Measurements from ENCODE around the gene ZC2HC1C.

The ZC2HC1C gene

GRCh38 chr14:75077794-75078193 lies 8.4 kb downstream of the ZC2HC1C start:
- Histone ChIP-seq H3K9ac (ENCODE audit: low read depth, low read length, poor library complexity, severe bottlenecking) (no peak overlapping the region), H3F3A (ENCODE audit: low read depth) (no peaks in the 10 kb centered on the region), H3K9me2 (replicated peaks; ENCODE audit: low read depth, low read length) (no peaks in the 10 kb centered on the region), H3K4me1 (ENCODE audit: insufficient read depth, low read length, poor library complexity, severe bottlenecking) (no peaks in the 10 kb centered on the region), H3K9me3 (ENCODE audit: insufficient read depth, low read depth, low read length) (no peaks in the 10 kb centered on the region), H3K4me2 (ENCODE audit: low read depth, low read length, poor library complexity, severe bottlenecking) (no peak overlapping the region), H3K79me2 (ENCODE audit: insufficient read depth, low read length) (no peaks in the 10 kb centered on the region), H3K27me3 (ENCODE audit: insufficient read depth, low read length, poor library complexity, severe bottlenecking) (no peaks in the 10 kb centered on the region), H3K4me3 (ENCODE audit: low read length, poor library complexity, severe bottlenecking) (no peak overlapping the region), H2AFZ (ENCODE audit: low read length) (no peak overlapping the region), H3K36me3 (ENCODE audit: insufficient read depth, low read length) (0 out of 2 replicates have a peak, but pooled peaks cover under 1% of the 10 kb centered on the region), H4K20me1 (ENCODE audit: insufficient read depth, low read length, poor library complexity, severe bottlenecking) (no peaks in the 10 kb centered on the region)
- TF ChIP-seq EZH2phosphoT487 (IDR thresholded peaks at IDR 0.05; ENCODE audit: borderline replicate concordance): no peak
- no peak for TF ChIP-seq CTCF (conservative IDR thresholded peaks at IDR 0.05; ENCODE audit: low read length)

DNA sequence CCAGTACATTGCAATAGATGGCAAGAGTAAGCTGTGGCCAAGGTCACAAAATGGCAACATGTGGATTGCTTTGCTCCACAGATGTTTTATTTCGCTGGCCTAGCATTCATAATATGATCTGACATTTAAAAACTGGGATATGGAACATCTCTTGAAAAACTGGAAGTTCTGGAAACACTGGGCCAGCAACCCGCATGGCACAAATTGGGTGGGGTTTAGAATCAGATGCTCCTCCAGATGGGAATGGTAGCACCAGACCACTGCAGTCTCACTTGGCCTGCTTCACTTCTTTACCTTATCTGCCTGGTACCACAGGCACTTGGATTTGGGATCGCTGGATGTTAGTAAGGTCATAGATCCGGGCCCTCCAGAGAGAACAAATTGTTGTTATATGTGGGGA lies 10.1 kb downstream of the ZC2HC1C start:
- no peaks in the 10 kb centered on the region for H3K9me3 ChIP-seq (ENCODE audit: insufficient read depth, low read depth, low read length)
- H3K27me3 ChIP-seq (ENCODE audit: insufficient read depth, low read length, poor library complexity, severe bottlenecking): no peaks in the 10 kb centered on the region
- TF ChIP-seq EZH2phosphoT487 (IDR thresholded peaks at IDR 0.05; ENCODE audit: borderline replicate concordance): no peak
- TF ChIP-seq CTCF (conservative IDR thresholded peaks at IDR 0.05; ENCODE audit: low read length): no peak
- no peak overlapping the region for H3K4me3 ChIP-seq (ENCODE audit: low read length, poor library complexity, severe bottlenecking)
- no peaks in the 10 kb centered on the region for H4K20me1 ChIP-seq (ENCODE audit: insufficient read depth, low read length, poor library complexity, severe bottlenecking)
- H3K9ac ChIP-seq (ENCODE audit: low read depth, low read length, poor library complexity, severe bottlenecking): no peak overlapping the region
- no peak overlapping the region for H3K4me2 ChIP-seq (ENCODE audit: low read depth, low read length, poor library complexity, severe bottlenecking)
- H3K9me2 ChIP-seq (replicated peaks; ENCODE audit: low read depth, low read length): no peaks in the 10 kb centered on the region
- H2AFZ ChIP-seq (ENCODE audit: low read length): no peak overlapping the region
- peaks cover 18% of the 10 kb centered on the region; the same call in 1 of the 2 replicates for H3K36me3 ChIP-seq (ENCODE audit: insufficient read depth, low read length)
- H3K4me1 ChIP-seq (ENCODE audit: insufficient read depth, low read length, poor library complexity, severe bottlenecking): no peaks in the 10 kb centered on the region
- no peaks in the 10 kb centered on the region for H3K79me2 ChIP-seq (ENCODE audit: insufficient read depth, low read length)
- H3F3A ChIP-seq (ENCODE audit: low read depth): no peaks in the 10 kb centered on the region

DNA sequence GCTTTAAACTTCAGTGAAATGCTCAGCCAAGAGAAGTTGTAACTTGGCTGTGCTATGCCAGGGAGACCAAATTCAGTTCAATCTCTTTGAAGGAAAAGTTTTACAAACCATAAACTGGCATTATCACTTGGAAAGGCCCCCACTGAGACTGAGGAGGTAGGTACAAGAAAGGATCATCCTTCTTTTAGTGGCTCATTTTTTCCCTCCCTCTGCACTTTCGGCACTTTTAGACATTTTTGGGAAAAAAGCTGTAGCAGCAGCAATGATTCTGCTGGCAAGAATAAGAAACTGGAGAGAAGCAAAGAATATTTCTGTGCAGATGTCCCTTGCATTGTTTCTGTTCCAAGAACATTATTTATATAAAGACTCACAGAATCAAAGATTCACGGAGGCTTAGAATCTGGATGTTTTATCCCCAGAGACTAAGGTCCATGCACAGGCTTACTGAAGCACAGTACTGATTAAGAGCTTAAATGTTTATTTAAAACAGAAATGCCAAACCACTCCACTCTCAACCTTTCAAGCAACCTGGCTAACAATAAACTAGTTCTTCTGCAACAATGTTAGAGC lies 12.3 kb downstream of the ZC2HC1C start:
- no peak overlapping the region for H3K4me2 ChIP-seq (ENCODE audit: low read depth, low read length, poor library complexity, severe bottlenecking)
- H3K9me2 ChIP-seq (replicated peaks; ENCODE audit: low read depth, low read length): no peaks in the 10 kb centered on the region
- no peaks in the 10 kb centered on the region for H3K27me3 ChIP-seq (ENCODE audit: insufficient read depth, low read length, poor library complexity, severe bottlenecking)
- no peaks in the 10 kb centered on the region for H3K9me3 ChIP-seq (ENCODE audit: insufficient read depth, low read depth, low read length)
- no peaks in the 10 kb centered on the region for H3K4me1 ChIP-seq (ENCODE audit: insufficient read depth, low read length, poor library complexity, severe bottlenecking)
- H3K36me3 ChIP-seq (ENCODE audit: insufficient read depth, low read length): peaks cover 30% of the 10 kb centered on the region; the same call in 1 of the 2 replicates
- no peaks in the 10 kb centered on the region for H3K79me2 ChIP-seq (ENCODE audit: insufficient read depth, low read length)
- no peaks in the 10 kb centered on the region for H4K20me1 ChIP-seq (ENCODE audit: insufficient read depth, low read length, poor library complexity, severe bottlenecking)
- no peak overlapping the region for H3K9ac ChIP-seq (ENCODE audit: low read depth, low read length, poor library complexity, severe bottlenecking)
- no peak overlapping the region for H3K4me3 ChIP-seq (ENCODE audit: low read length, poor library complexity, severe bottlenecking)
- no peak for TF ChIP-seq EZH2phosphoT487 (IDR thresholded peaks at IDR 0.05; ENCODE audit: borderline replicate concordance)
- TF ChIP-seq CTCF (conservative IDR thresholded peaks at IDR 0.05; ENCODE audit: low read length): no peak
- no peak overlapping the region for H2AFZ ChIP-seq (ENCODE audit: low read length)
- no peaks in the 10 kb centered on the region for H3F3A ChIP-seq (ENCODE audit: low read depth)

Measured in Loucy (cell line).